RWPE2 (cell line): ENCODE results near the gene CSAD.

Experiments
- ATAC-seq: fragments of 200-7000 bp; cut with Tn5 transposase; 3 replicates; pipeline ENCODE4 v1.9.1; 2021; ENCODE audit warnings: low read depth
- DNase-seq: peaks from one replicate; pipeline ENCODE4 v3.0.0-alpha.2; 2020; ENCODE audit warnings: low spot score
- H3K27ac ChIP-seq: fragments of 450-650 bp; 2 replicates; pipeline ENCODE4 v1.5.1; 2017; ENCODE audit warnings: mild to moderate bottlenecking; ENCODE audit not compliant: poor library complexity, severe bottlenecking
- H3K27me3 ChIP-seq: fragments of 250-450 bp; sonication (Bioruptor Pico); 2 replicates; pipeline ENCODE4 v1.5.1; 2021; ENCODE audit warnings: mild to moderate bottlenecking, moderate library complexity; ENCODE audit not compliant: insufficient read depth, poor library complexity, severe bottlenecking
- H3K36me3 ChIP-seq: fragments of 250-450 bp; sonication (Bioruptor Pico); 2 replicates; pipeline ENCODE4 v1.5.1; 2020; ENCODE audit warnings: low read depth, mild to moderate bottlenecking, moderate library complexity
- H3K4me1 ChIP-seq: fragments of 250-450 bp; sonication (Bioruptor Pico); 2 replicates; pipeline ENCODE4 v1.5.1; 2021; ENCODE audit warnings: mild to moderate bottlenecking, moderate library complexity; ENCODE audit not compliant: insufficient read depth, poor library complexity, severe bottlenecking
- H3K4me3 ChIP-seq: fragments of 250-450 bp; sonication (Bioruptor Pico); 2 replicates; pipeline ENCODE4 v1.5.1; 2021; ENCODE audit warnings: mild to moderate bottlenecking, moderate library complexity; ENCODE audit not compliant: severe bottlenecking
- H3K9me3 ChIP-seq: fragments of 250-450 bp; sonication (Bioruptor Pico); 2 replicates; pipeline ENCODE4 v1.5.1; 2021; ENCODE audit warnings: mild to moderate bottlenecking, moderate library complexity; ENCODE audit not compliant: severe bottlenecking
- TF ChIP-seq, protein P1 (sequence below): fragments of 450-650 bp; IDR thresholded peaks from one replicate; pipeline ENCODE4 v1.5.1; 2017; ENCODE audit warnings: mild to moderate bottlenecking, moderate library complexity; ENCODE audit not compliant: poor library complexity, severe bottlenecking

The CSAD gene

DNA sequence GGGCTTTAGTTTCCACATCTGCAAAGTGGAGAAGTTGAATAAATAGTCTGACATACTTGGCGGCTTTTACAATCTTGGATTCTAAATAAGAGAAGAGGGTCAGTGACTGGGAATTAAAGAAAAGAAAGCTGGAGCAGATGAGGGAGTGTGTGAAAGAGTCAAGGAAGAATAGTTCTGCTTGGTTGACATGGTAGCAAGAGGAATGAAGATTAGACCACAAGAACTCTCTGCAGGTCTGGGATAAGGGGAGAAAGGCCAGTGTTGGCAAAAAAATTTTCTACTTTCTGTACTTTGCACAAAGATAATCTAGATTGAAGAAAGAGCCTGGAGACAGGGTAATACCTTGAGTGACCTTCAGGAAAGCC, 20.4 kb upstream of the CSAD start:
- ATAC-seq, result no peak
- no peak overlapping the region for H3K27ac ChIP-seq
- H3K4me1 ChIP-seq, result no peaks in the 10 kb centered on the region
- no peaks in the 10 kb centered on the region for H3K27me3 ChIP-seq
- TF ChIP-seq, protein P1, sequence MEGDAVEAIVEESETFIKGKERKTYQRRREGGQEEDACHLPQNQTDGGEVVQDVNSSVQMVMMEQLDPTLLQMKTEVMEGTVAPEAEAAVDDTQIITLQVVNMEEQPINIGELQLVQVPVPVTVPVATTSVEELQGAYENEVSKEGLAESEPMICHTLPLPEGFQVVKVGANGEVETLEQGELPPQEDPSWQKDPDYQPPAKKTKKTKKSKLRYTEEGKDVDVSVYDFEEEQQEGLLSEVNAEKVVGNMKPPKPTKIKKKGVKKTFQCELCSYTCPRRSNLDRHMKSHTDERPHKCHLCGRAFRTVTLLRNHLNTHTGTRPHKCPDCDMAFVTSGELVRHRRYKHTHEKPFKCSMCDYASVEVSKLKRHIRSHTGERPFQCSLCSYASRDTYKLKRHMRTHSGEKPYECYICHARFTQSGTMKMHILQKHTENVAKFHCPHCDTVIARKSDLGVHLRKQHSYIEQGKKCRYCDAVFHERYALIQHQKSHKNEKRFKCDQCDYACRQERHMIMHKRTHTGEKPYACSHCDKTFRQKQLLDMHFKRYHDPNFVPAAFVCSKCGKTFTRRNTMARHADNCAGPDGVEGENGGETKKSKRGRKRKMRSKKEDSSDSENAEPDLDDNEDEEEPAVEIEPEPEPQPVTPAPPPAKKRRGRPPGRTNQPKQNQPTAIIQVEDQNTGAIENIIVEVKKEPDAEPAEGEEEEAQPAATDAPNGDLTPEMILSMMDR, result no peak
- no peaks in the 10 kb centered on the region for H3K36me3 ChIP-seq
- H3K9me3 ChIP-seq, result no peaks in the 10 kb centered on the region
- no peak overlapping the region for H3K4me3 ChIP-seq
- DNase-seq, result no peak

DNA sequence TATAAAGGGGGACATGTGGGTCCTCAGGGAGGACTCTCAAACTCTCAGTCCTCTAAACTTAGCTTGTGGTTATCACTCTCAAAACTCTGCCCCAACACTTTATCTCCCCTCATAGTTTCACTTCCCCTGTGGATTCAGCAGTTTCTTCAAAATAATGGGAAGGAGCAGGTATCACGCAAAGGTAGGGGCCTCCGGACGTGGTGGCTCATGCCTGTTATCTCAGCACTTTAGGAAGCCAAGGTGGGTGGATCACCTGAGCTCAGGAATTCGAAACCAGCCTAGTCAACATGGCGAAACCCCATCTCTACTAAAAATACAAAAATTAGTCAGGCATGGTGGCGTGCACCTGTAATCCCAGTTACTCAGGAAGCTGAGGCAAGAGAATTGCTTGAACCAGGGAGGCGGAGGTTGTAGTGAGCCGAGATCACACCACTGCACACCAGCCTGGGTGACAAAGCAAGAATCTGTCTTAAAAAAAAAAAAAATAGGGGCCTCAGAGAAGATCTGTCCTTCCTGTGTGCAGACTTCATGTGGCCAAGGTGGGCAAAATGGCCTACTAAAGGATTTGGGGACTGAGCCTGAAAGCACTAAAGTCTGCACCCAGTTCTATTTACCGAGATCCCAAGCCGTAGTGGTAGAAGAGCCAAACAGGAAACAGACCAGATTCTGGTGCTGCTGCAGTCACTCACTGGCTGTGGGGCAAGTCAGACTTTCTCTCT, 19.9 kb upstream of the CSAD start:
- Histone ChIP-seq H3K4me3 (no peak overlapping the region), H3K27ac (no peak overlapping the region), H3K36me3 (no peaks in the 10 kb centered on the region), H3K9me3 (no peaks in the 10 kb centered on the region), H3K4me1 (no peaks in the 10 kb centered on the region), H3K27me3 (no peaks in the 10 kb centered on the region)
- ATAC-seq (no peak), DNase-seq (no peak)
- TF ChIP-seq, protein P1, result no peak

DNA sequence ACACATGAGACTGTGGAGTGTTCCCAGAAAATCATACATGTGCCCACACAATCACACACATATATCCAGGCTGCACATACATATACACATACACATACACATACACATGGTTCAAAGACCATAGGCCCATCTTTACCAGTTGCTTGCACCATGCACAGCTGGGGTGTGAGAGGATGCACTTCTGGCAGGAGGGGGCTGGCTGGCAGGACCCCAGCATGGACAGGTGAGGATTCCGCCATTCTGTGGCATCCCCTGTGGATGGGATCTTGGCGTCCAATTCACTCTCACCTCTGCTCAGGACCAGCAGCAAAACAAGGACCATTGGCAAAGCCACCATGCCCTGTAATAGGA, 19.4 kb upstream of the CSAD start:
- H3K36me3 ChIP-seq, result no peaks in the 10 kb centered on the region
- no peak overlapping the region for H3K27ac ChIP-seq
- H3K9me3 ChIP-seq, result no peaks in the 10 kb centered on the region
- ATAC-seq (no peak), DNase-seq (peak; percentile 15)
- no peak overlapping the region for H3K4me3 ChIP-seq
- H3K4me1 ChIP-seq, result no peaks in the 10 kb centered on the region
- H3K27me3 ChIP-seq, result no peaks in the 10 kb centered on the region
- TF ChIP-seq, protein P1, result no peak

DNA sequence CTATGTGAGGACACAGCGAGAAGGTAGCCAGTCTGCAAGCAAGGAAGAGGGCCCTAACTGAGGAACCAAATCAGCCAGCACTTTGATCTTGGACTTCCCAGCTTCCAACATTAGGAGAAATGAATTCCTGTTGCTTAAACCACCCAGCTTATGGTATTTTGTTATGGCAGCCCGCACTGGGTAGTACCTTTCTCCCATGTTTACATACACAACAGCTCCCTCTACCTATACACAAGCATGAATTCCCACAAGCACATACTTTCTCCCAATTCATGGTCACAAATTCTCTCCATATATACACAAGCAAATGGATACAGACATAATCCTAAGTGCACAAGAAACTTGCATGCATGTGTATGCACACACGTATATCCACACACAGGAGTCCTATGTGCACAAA, 19.0 kb upstream of the CSAD start:
- H3K4me1 ChIP-seq, result no peaks in the 10 kb centered on the region
- no peaks in the 10 kb centered on the region for H3K9me3 ChIP-seq
- DNase-seq (no peak), ATAC-seq (no peak)
- no peaks in the 10 kb centered on the region for H3K36me3 ChIP-seq
- H3K27ac ChIP-seq, result no peak overlapping the region
- no peak overlapping the region for H3K4me3 ChIP-seq
- H3K27me3 ChIP-seq, result no peaks in the 10 kb centered on the region
- TF ChIP-seq, protein P1, result no peak

DNA sequence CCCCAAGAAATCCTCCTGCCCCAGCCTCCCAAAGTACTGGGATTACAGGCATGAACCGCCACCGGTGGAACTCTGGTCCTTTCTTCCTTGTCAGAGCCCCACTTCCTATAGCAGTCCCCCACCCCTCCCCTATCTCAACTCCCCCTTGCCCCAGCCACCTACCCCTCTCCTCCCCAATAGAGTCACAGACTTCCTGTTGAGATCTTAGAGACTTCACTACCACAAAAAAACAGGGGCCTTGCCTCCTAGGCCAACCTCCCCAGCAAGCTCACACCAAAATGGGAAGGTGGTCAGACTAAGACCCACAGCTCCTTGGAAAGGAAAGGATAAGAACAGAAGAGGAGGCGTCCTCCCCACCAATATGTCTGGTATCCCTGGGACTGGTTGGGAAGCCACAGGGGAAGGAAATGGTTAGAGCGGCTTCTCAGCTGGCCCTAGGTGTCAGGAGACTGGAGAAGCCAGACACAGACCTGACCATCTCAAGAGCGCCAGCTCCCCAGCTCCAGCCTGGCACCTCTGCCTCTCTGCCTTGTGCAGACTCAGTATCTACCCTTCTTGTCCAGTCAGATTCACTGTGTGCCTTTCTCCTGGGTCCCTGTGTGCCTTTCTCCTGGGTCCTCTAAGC, 17.9 kb upstream of the CSAD start:
- DNase-seq (peak; percentile 23), ATAC-seq (no peak)
- H3K36me3 ChIP-seq, result no peaks in the 10 kb centered on the region
- H3K27ac ChIP-seq, result no peak overlapping the region
- no peaks in the 10 kb centered on the region for H3K27me3 ChIP-seq
- H3K9me3 ChIP-seq, result no peaks in the 10 kb centered on the region
- H3K4me1 ChIP-seq, result no peaks in the 10 kb centered on the region
- no peak overlapping the region for H3K4me3 ChIP-seq
- TF ChIP-seq, protein P1, result no peak
